GM21619 (cell line): ENCODE measurements around the gene MAOA.
"Not testable (repeated sequence)": the region's sequence is repeated elsewhere in the genome, so short reads cannot be mapped to it uniquely, and the experiment has no call there.

ENCODE experiments used
- ATAC-seq: cut with Tn5 transposase; IDR thresholded peaks from one replicate; pipeline ENCODE4 v1.9.1; 2021; ENCODE audit not compliant: unreplicated experiment

The MAOA gene

GRCh38 chrX:43707812-43708548, 51.9 kb downstream of the MAOA start:
- ATAC-seq = no peak

DNA sequence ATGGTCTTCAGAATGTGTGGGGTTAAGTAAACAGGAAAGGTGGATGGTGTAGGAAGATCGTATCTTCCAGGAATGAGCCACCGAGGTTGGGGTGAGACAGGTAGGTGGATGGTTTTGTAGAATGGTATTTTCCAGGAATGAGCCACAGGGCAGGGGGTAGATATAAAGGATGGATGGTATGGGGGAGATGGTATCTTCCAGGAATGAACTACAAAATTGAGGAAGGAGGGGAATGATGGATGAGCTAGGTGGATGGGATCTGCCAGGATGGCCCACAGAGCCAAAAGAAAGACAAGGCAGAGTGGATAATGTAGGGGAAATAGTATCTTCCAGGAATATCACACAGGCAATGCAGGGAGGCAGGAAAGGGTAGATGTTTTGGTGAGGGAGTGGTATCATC, 60.0 kb downstream of the MAOA start:
- ATAC-seq = no peak

DNA sequence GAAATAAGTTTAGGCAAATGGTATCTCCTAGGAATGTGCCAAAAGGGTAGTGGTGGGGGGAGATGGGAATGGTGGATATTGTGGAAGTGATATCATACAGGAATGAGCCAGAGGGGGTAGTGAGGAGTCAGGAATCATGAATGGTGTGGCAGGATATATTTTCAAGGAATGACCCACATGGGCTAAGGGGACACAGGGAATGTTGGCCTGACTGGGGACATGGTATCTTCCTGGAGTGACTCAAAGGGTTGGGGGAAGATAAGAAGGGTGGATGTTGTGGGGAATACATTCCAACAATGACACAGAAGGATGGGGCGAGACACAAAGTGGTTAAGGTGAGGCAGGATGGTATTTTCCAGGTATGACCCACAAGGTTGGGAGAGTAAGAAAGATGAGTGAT, 60.6 kb downstream of the MAOA start:
- no peak for ATAC-seq

DNA sequence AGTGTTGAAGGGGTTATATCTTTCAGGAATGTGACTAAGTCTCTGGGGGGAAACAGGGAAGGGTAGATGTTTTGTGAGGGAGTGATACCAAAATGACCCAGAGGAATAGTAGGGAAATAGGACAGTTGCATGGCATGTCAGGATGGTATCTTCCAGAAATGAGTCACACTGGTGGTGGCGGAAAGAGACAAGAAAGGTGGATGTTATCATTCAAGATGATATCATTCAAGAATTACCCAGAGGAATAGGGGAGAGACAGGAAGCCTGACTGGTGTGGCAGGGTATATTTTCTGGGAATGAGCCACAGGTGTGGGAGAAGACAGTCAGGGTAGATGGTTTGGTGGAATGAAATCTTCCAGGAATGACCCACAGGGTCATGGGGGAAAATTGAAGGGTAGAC, 61.1 kb downstream of the MAOA start:
- ATAC-seq = no peak

DNA sequence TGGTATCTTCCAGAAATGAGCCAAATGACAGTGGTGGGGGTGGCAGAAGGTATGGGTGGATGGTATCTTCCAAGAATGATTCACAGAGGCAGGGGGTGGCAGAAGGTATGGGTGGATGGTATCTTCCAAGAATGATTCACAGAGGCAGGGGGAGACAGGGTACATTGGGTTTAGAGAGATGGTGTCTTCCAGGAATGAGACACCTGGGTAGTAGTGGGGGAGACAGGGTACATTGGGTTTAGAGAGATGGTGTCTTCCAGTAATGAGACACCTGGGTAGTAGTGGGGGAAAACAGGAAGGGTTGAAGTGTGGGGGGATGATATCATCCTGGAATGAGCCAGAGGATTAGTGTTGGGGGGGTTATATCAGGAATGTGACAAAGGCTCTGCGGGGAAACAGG, 62.0 kb downstream of the MAOA start:
- ATAC-seq = no peak

- ATAC-seq = no peak
Observed at GRCh38 chrX:43718546-43718945, 62.4 kb downstream of the MAOA start.

GRCh38 chrX:43718956-43719355, 62.9 kb downstream of the MAOA start:
- no peak for ATAC-seq

DNA sequence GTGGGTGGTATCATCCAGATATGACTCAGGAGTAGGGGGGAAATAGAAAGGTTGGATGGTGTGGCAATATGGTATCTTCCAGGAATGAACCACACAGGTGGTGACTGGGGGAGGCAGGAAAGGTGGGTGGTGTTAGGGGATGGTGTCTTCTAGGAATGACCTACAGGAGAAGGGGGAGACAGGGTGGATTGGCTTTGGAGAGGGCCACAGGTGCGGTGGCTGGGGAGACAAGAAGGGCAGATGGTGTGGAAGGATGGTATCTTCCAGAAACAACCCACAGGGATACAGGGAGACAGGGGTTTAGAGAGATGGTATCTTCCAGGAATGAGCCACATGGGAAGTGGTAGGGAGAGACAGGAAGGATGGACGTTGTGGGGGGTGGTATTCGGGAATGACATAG, 64.0 kb downstream of the MAOA start:
- no peak for ATAC-seq

DNA sequence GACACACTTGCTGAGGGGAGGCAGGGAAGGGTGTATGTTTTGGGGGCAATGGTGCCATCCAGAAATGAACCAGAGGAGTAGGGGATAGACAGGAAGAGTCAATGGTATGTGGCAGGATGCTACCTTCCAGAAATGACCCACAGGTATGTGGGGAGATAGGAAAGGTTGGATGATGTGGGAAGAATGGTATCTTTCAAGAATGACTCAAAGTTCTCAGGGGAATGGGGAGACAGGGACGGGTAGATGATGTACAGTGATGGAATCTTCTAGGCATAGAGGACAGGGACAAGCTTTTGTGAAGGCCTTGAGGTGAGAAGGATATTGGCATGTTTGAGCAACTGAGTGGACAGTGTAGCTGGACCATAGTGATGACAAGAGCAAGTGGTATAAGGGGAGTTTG, 64.9 kb downstream of the MAOA start:
- no peak for ATAC-seq

- not testable (repeated sequence) for ATAC-seq
Observed at GRCh38 chrX:43725227-43725626, 69.1 kb downstream of the MAOA start.

- not testable (repeated sequence) for ATAC-seq
Observed at GRCh38 chrX:43727254-43727653, 71.2 kb downstream of the MAOA start.

- ATAC-seq = no peak
Observed at GRCh38 chrX:43728002-43728401, 71.9 kb downstream of the MAOA start.

DNA sequence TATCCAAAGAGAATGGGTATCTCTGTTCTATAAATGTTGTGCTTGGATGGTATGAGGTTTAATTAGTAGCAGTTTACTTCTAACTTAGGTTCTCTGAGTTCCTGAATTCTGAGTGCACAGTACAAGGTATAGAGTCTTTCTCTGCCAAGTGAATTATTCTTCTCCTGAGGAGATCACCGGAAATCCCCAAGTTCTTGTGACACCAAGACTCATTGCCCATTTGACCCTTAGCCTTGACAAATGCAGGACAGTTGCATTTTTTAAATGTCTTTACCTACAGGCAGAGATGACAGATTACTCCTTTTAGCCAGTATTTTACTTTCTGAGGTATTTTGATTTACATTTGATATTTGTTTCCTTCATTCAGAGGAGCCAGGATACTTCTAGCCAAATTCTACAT, 72.9 kb downstream of the MAOA start:
- ATAC-seq = no peak

GRCh38 chrX:43731086-43731485, 75.0 kb downstream of the MAOA start:
- ATAC-seq = no peak

GRCh38 chrX:43733699-43734098, 77.6 kb downstream of the MAOA start:
- no peak for ATAC-seq

DNA sequence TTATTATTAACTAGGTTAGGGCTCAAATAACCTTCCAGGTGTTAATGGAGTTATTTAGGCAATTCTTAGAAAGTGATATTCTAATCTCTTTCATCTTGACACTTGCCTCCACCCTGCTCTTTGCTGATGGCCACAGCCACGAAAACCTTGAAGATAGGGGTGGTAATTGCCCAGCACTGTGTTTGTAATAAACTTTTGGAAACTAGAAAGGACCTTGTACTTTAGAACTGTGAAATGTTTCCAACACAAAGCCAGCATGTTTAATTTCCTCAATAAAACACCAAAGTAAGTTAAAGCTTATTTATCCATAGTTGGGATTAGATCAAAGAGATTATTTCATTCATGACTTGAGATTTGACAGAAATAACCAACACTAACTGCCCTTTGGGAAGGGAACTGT, 78.3 kb downstream of the MAOA start:
- ATAC-seq = no peak

- ATAC-seq = no peak
Observed at GRCh38 chrX:43735534-43735933, 79.4 kb downstream of the MAOA start.

- ATAC-seq = no peak
Observed at GRCh38 chrX:43735957-43736356, 79.9 kb downstream of the MAOA start.

- ATAC-seq = no peak
Observed at GRCh38 chrX:43741843-43742573, 85.9 kb downstream of the MAOA start.

DNA sequence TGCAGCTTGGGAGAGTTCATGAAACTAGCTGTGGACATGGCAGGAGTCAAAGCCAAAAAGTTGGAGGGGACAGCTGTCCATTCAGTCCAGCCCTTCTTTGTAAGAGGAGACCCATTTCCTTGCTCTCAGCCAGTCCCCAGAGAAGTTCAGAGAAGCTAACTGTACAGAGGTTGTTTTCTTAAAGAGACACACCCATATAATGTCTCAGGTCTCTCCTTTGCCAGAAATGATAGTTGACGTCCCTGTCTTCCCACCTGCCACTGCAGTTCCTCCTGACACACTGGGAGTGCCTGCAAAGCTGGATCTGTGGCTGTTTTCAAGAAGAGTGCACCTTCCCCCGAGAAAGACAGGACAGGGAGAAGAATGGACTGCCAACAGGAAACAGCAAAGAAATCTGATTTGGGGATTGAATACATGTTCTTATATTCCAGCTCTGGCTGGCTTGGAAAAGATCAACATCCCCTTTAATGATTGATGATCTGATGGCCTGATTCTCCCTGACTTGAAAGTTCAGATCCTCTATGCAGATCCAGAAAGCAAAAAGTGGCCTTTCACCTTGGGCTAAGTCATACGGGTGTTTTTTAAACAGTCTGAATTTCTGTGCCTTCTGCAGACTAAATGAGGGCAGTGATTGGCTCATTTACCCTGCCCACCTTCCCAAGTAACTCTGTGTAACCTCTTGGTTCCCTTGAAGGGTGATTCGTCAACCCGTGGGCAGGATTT, 87.2 kb downstream of the MAOA start:
- ATAC-seq = no peak

DNA sequence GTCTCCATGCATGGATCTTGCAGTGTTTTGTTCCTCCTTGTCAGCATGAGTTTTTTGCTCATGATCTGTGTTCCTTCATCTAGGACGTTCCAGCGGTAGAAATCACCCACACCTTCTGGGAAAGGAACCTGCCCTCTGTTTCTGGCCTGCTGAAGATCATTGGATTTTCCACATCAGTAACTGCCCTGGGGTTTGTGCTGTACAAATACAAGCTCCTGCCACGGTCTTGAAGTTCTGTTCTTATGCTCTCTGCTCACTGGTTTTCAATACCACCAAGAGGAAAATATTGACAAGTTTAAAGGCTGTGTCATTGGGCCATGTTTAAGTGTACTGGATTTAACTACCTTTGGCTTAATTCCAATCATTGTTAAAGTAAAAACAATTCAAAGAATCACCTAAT, 88.2 kb downstream of the MAOA start:
- ATAC-seq = no peak
